Panc1 (cell line): ENCODE results near the gene ACTL6B.

Experiments
- POLR2AphosphoS5 ChIP-seq: IDR thresholded peaks from 2 replicates; pipeline ENCODE4 v1.6.1; 2012; ENCODE audit warnings: mild to moderate bottlenecking, low read depth, low read length, moderate library complexity
- REST ChIP-seq, 2 experiments: IDR thresholded peaks; 2 replicates each; pipeline ENCODE4 v1.6.1; 2011 to 2012; ENCODE audit warnings: low read depth in 2 of 2, control low read depth in 1 of 2, low read length in 1 of 2, mild to moderate bottlenecking in 1 of 2, moderate library complexity in 1 of 2; ENCODE audit not compliant: insufficient read depth in 1 of 2
- TF ChIP-seq, protein P1 (sequence below): fragments of 450-650 bp; IDR thresholded peaks from 2 replicates; pipeline ENCODE4 v1.5.1; 2017; ENCODE audit warnings: mild to moderate bottlenecking

DNA sequence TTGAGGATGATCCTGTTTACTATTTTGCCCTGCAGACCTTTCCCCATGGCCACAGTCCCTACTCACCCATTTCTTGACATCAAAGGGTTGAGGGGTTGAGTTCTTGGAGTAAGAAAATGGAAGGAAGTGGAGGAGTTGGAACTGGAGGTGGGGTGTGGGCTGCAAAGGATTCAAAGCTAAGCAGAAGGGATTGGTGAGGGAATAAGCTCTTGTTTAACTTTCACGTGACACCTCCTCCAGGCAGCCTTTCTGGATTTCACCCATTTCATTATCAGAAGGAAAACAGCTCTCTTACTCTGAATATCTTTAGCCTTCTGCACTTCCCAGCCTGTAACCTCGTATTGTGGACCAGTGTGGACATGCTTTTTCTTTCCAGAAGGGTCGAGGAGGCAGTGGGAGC is 30.2 kb downstream of the ACTL6B start:
- TF ChIP-seq, protein P1, sequence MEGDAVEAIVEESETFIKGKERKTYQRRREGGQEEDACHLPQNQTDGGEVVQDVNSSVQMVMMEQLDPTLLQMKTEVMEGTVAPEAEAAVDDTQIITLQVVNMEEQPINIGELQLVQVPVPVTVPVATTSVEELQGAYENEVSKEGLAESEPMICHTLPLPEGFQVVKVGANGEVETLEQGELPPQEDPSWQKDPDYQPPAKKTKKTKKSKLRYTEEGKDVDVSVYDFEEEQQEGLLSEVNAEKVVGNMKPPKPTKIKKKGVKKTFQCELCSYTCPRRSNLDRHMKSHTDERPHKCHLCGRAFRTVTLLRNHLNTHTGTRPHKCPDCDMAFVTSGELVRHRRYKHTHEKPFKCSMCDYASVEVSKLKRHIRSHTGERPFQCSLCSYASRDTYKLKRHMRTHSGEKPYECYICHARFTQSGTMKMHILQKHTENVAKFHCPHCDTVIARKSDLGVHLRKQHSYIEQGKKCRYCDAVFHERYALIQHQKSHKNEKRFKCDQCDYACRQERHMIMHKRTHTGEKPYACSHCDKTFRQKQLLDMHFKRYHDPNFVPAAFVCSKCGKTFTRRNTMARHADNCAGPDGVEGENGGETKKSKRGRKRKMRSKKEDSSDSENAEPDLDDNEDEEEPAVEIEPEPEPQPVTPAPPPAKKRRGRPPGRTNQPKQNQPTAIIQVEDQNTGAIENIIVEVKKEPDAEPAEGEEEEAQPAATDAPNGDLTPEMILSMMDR, result no peak
- TF ChIP-seq REST (IDR thresholded peaks at IDR 0.05; ENCODE audit: insufficient read depth in 1 of 2, low read depth in 2 of 2, low read length in 1 of 2) (no peak), POLR2AphosphoS5 (no peak)
